HG02610 (cell line): ENCODE results near the gene CPNE7.

Experiments used
- ATAC-seq: cut with Tn5 transposase; IDR thresholded peaks from one replicate; pipeline ENCODE4 v1.9.1; 2021; ENCODE audit warnings: mild to moderate bottlenecking, moderate library complexity; ENCODE audit not compliant: unreplicated experiment

The CPNE7 gene

DNA sequence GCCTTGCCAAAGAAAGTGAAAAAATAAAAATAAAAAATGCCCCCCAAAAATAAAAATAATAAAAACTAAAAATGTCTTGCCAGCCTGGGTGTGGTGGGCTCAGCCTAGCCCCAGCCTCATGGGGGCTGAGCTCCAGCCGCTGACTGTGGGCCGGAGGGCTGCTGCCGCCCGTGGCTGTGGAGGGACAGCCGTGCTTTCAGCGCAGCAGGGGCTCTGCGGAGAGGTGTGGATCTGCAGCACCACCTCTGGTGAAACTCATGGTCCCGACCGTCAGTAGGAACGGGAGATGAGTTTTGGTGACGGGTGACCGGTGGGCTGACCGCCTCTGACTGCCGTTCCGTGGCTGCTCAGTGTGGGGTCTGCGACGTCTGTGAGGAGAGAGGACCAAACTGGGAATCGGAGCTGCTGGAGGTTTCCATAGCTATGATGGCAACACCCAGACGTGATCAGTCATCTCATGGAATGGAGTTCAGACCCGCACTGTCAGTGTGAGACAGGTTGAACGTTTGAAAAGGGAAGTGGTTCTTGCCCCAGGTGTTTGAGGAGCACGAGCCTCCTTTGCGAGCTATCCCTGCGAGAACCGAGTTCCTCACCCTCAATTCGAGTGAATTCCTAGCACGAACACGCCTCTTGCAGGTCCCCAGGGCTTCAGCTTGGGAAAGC, 27.1 kb upstream of the CPNE7 start:
- ATAC-seq, result no peak

DNA sequence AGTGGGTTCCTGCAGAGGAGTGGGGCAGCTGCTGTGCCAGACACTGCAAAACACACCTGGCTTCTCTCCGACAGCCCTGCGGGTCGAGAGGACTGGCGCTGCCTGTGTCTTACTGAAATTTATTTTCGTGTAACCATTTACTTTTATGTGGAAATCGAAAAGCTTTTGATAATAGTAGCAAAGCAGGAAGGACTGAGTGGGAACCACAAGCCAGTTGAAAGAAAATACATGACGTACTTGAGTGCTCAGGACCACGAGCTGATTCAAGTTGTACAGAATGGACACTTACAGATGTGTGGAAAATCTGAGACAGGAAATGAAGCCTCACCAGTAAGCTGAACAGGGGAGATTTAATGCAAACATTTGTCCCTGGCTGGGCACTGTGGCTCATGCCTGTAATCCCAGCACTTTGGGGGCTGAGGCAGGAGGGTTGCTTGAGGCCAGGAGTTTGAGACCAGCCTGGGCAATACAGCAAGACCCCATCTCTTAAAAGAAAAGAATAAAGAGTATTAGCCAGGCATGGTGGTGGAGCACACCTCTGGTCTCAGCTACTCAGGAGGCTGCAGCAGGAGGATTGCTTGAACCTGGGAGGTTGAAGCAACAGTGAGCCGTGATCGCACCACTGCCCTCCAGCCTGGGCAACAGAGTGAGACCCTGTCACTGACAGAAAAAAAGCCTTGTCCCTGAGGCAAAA, 26.4 kb upstream of the CPNE7 start:
- no peak for ATAC-seq

DNA sequence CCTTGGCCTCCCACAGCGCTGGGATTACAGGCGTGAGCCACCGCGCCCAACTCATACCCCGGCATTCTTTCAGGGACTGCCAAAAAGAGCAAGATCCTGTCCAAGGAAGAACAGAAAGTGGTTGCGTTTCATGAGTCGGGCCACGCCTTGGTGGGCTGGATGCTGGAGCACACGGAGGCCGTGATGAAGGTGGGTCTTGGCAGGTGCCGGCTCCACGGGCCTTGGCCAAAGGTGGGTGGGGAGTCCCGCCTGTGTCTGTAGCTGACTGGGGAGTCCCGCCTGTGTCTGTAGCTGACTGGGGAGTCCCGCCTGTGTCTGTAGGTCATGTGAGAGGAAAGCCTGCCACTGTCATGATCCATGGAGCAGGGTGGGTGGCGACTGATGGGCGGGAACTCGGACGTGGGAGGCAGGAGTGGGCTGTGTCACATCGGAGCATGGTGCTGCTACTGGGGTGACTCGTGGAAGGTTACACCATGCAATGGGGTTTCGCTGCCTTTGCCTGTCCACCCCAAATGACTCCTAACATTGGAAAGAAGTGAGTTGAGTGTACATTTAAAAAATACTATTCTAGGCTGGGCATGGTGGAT, 25.0 kb upstream of the CPNE7 start:
- ATAC-seq, result no peak

DNA sequence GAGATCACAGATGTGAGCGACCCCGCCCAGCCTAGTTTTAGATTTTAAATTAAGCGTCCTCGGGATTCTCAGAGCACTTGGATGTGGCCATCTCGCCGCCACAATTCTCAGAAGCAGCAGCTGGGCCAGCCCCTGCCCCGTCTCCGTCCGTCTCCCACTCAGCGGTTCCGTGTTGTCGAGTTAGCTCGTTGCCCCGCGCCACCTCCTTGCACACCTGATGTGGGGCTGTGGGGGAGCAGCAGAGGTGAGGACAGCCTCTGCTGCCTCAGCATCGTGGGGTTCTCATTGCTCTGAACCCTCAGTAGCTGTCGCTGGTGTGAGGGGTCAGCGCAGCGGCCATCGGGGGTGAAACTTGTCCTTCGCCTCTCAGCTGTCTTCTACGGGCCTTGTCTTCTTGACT, 23.2 kb upstream of the CPNE7 start:
- ATAC-seq, result no peak

DNA sequence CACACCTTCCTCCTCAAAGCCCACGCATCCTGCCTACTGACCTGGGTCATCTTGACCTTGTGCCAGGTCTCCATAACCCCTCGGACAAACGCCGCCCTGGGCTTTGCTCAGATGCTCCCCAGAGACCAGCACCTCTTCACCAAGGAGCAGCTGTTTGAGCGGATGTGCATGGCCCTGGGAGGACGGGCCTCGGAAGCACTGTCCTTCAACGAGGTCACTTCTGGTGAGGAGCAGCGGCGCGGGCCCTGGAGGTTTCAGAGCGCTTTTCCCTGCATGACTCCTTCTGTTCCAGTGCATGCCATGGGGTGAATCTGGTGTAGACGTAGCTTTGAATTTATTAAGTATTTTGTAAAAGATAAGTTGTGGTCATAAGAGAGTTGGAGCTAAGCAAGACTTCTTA, 22.6 kb upstream of the CPNE7 start:
- ATAC-seq, result no peak

DNA sequence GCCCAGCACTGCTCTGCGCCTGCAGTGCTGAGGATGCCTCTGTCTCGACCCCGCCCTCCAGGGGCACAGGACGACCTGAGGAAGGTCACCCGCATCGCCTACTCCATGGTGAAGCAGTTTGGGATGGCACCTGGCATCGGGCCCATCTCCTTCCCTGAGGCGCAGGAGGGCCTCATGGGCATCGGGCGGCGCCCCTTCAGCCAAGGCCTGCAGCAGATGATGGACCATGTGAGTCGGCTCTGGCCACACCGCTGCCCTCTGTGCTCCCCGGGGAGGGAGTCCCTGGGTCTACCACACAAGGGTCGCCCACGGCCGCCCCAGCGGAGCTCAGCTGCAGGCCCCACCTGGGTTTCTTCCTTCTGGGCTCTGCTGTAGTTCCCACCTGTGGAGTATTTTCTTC, 21.8 kb upstream of the CPNE7 start:
- ATAC-seq, result no peak

DNA sequence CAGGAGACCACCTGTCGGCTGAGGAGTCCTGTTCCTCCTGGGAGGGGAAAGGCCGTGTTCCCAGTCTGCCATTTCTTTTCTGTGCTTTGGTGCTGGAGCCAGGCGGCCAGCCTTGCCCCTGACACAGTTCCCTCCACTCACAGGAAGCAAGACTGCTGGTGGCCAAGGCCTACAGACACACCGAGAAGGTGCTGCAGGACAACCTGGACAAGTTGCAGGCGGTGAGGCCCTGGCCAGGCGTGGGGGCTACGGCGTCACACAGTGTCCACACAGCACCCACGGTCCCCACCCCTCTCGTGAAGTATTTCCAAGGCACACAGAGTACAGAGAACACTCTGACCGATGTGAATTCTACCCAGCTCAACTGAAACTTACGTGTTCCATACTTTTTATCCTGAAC, 21.2 kb upstream of the CPNE7 start:
- no peak for ATAC-seq

DNA sequence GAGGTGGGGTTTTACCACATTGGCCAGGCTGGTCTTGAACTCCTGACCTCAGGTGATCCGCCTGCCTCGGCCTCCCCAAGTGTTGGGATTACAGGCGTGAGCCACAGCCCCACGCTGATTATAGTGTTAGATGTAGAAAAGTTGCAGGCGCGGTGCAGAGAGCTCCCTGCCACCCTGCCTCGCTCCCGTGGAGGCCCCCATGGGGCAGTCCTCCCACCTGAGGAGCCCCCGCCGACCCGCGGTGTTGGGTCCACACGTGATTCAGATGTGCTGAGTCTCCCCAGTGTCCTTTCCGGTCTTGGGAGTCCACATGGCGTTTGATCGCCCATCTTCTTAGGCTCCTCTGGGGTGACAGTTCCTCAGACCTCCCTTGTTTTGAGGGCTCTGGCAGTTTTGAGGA, 20.3 kb upstream of the CPNE7 start:
- ATAC-seq, result no peak

DNA sequence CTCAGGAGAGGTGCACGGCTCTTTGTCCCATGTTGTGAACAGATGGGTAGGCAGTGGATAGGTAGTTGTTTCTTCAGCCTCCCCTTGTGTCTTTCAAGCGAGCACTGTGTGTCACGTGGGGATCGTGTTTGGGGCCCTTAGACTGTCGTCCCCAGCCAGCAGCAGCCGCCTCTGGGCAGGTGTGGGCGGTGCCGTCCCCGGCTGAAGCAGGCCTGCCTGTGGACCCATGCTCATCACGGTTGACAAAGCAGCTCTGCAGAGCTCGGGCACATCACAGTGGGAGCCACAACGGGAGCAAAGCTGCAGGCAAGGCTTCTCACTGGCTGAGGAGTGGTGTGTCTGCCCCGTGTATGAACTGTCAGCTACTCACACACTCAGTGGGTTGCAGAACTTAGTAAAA, 19.8 kb upstream of the CPNE7 start:
- ATAC-seq, result no peak

DNA sequence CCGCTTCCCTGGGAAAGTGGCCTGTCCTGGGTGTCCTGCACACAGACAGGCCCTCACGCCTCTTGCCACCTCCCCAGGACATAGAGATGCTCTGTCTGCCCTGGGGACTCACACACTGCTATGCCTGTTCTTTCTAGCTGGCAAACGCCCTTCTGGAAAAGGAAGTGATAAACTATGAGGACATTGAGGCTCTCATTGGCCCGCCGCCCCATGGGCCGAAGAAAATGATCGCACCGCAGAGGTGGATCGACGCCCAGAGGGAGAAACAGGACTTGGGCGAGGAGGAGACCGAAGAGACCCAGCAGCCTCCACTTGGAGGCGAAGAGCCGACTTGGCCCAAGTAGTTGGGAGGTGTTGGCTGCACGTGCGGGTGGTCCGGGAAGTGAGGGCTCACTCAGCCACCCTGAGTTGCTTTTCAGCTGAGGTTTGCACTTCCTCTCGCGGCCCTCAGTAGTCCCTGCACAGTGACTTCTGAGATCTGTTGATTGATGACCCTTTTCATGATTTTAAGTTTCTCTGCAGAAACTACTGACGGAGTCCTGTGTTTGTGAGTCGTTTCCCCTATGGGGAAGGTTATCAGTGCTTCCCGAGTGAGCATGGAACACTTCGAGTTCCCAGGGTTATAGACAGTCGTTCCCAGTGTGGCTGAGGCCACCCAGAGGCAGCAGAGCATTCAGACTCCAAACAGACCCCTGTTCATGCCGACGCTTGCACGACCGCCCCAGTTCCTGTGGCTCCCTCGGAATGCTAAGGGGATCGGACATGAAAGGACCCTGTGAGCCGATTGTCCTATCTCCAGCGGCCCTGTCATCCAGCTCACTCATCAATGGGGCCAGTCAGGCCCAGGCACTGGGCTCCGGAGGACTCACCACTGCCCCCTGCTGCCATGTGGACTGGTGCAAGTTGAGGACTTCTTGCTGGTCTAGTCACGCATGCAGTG, 18.5 kb upstream of the CPNE7 start:
- no peak for ATAC-seq

DNA sequence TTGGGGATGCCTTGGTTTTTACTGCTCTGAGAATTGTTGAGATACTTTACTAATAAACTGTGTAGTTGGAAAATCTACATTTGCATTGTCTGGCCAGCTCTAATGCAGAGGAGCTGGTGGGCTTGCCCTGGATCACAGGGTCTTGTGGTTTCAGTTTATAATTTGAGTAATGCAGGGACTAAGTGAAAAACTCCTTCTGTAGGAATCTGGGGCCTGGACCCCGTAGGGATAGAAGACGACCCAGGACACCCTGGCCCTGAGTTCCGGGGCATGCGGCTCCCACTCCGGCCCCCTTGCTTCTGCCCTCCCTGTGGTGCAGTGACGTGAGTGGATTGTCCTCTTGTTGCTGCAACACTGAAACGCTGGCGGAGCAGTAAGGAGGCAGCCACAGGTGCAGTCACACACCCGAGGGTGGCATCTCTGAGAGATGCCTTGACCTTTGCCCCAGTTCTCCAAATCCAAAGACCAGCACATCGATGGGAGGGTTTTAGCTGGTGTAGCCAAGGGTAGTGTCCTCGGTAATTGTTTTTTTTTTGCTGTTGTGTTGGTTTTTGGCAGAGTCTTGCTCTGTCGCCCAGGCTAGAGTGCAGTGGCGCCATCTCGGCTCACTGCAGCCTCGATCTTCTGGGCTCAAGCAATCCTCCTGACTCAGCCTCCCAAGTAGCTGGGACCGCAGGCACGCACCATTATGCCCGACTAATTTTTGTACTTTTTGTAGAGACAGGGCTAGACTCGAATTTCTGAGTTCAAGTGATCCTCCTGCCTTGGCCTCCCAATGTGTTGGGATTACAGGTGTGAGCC, 17.7 kb upstream of the CPNE7 start:
- no peak for ATAC-seq

DNA sequence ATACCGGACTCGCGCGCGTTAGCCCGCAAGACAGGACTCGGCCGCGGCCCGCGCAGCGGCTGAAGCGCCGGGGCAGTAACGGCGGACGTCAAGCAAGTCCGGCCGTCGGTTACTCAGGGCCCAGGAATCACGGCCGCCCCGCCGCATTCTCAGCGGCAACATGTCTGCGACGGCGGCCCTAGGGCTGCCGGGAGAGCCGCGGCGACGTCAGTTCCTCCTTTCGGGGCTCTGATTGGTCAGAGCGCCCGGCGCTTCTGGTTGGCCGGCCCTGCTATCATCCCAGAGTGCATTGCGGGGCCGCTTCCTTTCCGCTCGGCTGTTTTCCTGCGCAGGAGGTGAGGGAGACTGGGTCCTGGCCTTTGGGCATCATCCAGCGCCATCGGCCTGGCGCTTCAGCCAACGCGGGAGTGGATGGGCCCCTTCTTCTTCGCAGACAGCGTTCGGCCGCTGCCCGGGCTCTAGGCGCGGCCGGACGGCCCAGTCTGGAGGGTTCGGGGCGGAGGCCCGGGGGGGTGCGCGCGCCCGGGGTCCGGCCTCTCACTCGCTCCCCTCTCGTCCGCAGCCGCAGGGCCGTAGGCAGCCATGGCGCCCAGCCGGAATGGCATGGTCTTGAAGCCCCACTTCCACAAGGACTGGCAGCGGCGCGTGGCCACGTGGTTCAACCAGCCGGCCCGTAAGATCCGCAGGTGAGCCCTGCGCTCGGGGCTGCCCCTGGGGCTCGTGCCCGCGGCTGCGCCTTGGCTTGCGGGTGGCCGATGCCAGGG, 15.0 kb upstream of the CPNE7 start, which contains the start of gene RPL13:
Gene RPL13, plus strand, starts transcription at position 305 of the 764 bp plus-strand sequence. Its CDS starts 278 bp downstream, at position 583.
- ATAC-seq, result peak; percentile 87

DNA sequence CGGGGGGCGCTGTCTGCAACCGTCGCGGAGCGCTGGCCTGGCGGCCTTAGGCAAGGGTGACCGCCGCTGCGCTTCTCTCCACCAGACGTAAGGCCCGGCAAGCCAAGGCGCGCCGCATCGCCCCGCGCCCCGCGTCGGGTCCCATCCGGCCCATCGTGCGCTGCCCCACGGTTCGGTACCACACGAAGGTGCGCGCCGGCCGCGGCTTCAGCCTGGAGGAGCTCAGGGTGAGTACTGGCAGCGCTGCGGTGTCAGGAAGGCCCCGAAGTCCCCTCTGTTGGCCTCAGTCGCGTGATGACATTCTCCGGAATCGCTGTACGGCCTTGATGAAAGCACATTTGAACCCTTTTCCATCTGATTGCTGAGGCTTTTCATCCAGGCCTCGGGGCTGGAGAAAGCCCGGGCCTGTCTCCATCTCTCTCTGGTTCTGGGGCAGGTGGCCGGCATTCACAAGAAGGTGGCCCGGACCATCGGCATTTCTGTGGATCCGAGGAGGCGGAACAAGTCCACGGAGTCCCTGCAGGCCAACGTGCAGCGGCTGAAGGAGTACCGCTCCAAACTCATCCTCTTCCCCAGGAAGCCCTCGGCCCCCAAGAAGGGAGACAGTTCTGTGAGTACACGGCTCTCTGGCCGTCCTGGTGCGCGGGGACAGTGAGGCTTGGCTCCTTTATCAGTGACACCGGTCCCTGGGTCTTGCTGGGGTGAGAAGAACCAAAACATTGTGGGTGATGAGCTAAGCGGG, 14.2 kb upstream of the CPNE7 start:
- ATAC-seq, result no peak

DNA sequence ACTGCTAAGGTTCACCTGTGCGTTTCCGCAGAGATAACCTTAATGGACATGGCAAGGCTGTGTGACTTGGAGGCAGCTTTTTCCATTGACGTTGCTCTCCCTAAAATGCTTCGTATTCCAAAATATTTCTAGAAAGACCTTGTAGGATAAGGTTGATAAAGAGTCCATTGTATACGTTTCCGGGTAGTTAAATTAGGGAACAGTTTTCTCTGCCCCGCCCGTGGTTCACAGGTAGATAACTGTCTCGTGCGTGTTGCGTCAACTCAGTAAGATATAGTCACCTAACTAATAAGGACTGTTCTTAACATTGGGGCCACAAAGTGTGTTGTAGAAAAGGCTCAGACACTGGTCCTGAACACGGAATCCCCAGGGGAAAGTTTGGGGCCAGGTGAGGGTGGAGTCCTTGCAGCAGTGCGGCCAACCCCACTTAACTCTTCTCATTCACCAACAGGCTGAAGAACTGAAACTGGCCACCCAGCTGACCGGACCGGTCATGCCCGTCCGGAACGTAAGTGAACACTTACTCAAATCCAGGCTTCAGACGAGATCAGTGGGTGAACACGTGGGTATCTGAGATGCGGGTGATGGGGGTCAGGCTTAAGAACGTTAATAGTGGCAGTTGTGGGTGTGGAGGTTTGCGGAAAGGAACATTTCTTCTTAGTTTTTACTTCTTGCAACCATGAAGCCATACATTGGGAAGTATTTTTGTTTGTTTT, 13.5 kb upstream of the CPNE7 start:
- no peak for ATAC-seq

DNA sequence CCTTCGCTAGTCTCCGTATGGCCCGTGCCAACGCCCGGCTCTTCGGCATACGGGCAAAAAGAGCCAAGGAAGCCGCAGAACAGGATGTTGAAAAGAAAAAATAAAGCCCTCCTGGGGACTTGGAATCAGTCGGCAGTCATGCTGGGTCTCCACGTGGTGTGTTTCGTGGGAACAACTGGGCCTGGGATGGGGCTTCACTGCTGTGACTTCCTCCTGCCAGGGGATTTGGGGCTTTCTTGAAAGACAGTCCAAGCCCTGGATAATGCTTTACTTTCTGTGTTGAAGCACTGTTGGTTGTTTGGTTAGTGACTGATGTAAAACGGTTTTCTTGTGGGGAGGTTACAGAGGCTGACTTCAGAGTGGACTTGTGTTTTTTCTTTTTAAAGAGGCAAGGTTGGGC, 12.6 kb upstream of the CPNE7 start:
- ATAC-seq, result no peak

DNA sequence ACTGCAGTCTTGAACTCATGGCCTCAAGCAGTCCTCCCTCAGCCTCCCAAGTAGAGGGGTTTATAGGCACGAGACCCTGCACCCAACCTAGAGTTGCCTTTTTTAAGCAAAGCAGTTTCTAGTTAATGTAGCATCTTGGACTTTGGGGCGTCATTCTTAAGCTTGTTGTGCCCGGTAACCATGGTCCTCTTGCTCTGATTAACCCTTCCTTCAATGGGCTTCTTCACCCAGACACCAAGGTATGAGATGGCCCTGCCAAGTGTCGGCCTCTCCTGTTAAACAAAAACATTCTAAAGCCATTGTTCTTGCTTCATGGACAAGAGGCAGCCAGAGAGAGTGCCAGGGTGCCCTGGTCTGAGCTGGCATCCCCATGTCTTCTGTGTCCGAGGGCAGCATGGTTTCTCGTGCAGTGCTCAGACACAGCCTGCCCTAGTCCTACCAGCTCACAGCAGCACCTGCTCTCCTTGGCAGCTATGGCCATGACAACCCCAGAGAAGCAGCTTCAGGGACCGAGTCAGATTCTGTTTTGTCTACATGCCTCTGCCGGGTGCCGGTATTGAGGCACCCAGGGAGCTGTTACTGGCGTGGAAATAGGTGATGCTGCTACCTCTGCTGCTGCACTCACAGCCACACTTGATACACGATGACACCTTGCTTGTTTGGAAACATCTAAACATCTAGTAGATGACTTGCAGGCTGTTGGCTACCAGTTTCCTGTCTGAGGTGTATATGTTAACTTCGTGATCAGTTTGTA, 11.7 kb upstream of the CPNE7 start:
- ATAC-seq, result no peak

DNA sequence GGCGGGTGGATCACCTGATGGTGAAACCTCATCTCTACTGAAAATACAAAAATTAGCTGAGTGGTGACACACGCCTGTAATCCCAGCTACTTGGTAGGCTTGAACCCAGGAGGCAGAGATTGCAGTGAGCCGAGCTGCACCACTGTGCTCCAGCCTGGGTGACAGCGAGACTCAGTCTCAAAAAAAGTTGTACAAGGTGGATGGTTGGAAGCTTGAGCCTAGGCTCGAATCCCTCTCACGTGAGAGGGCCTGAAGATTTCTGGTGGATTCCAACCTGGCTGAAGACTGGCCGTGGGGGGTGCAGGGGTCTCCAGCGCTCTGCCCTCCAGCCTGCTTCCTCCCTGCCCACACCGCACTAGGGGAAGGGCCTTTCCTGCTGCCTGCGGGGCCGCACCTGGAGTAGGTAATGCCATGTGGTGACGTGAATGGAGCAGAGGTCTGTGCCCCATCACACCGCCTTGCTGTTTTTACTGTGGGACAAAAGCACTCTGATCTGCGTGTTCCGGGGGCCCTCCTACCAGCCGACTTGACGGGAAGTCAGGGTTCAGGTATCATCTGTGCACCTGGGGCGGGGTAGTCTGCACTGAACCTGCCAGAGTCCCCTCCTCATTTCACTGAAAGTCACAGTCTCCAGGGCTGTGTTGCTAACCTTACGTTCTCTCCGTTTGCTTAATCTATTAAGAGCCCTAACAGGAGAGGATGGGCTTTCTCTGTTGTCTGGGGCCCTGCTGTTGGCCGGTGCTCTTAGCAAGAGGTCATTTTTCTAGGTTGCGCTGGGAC, 10.9 kb upstream of the CPNE7 start:
- no peak for ATAC-seq
